ENCODE data around the gene GABPB1. TPM values are rescaled to one million over a fixed set of nuclear protein-coding genes. Genes with fewer than 3 reads are reported as not detected.

GABPB1 gene
- total RNA-seq, 1 experiment from 2014 or later = 45.0 TPM

DNA sequence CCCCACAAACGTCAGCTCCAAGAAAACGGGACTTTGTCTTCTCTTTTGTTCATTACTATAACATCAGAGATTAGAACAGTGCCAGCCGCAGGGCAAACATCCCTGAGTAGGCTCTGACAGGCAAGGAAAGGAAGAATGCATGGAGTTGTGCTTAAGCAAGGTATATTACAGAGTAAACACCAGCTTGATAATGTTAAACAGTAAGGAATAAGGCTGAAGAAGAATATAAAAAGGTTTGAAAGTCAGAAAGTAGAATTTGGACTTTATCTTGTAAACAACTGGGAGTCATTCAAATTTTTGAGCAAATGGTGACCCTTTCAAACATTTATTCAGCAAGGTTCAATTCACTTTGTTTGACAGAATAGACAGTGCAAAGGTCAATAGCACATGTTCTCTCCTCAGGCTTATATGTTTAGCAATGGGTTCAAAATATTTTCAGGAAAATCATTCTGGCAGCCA is 11.0 kb downstream of the GABPB1 start:
- Mint-ChIP-seq H3K4me1 (no peaks in the 10 kb centered on the region), H3K36me3 (ENCODE audit: insufficient read depth in 1 of 3, low read depth in 3 of 3) (peaks cover 4 to 12% (median 8%) of the 10 kb centered on the region in 3 experiments; a peak in 6 of 7 replicates), H3K27ac (no peak overlapping the region), H3K4me3 (no peak overlapping the region), H3K9me3 (no peaks in the 10 kb centered on the region), H3K27me3 (ENCODE audit: low read depth) (no peaks in the 10 kb centered on the region; the same call in 1 of the 2 replicates)
- no CpG with 5 or more reads among the region's 3 CpGs for WGBS (ENCODE audit: extremely low coverage, insufficient read length, low lambda C conversion rate)
- peaks cover 7% of the 10 kb centered on the region; the same call in 1 of the 2 replicates for H3K79me2 ChIP-seq (ENCODE audit: insufficient read depth, low read length)
- H3K14ac ChIP-seq (ENCODE audit: insufficient read depth, low read length) = no peak overlapping the region
- no peak overlapping the region for H3K27ac ChIP-seq (ENCODE audit: insufficient read length, low read depth, low read length)
- H2BK120ac ChIP-seq (ENCODE audit: low read depth, low read length, poor library complexity, severe bottlenecking) = no peak overlapping the region
- no peak overlapping the region for H2AFZ ChIP-seq (ENCODE audit: low read length)
- H4K5ac ChIP-seq (ENCODE audit: insufficient read length, low read depth, low read length) = no peak overlapping the region
- no peak overlapping the region for H3K56ac ChIP-seq (ENCODE audit: insufficient read length, low read depth, low read length)
- H3K27me3 ChIP-seq (ENCODE audit: insufficient read depth, low read length) = no peaks in the 10 kb centered on the region
- no peak overlapping the region for H3K18ac ChIP-seq (ENCODE audit: insufficient read length, low read depth, low read length)
- no peak overlapping the region for H2BK12ac ChIP-seq (ENCODE audit: insufficient read length, low read depth, low read length)
- H3K9me3 ChIP-seq (ENCODE audit: control insufficient read depth, low read depth, low read length) = no peaks in the 10 kb centered on the region
- no peak overlapping the region for H2BK15ac ChIP-seq (ENCODE audit: low read depth, low read length)
- no peak overlapping the region for H2BK20ac ChIP-seq (ENCODE audit: low read depth, low read length, poor library complexity, severe bottlenecking)
- H4K91ac ChIP-seq (ENCODE audit: insufficient read length, low read depth, low read length) = no peak overlapping the region
- H3K4me1 ChIP-seq (ENCODE audit: insufficient read depth, low read length) = no peaks in the 10 kb centered on the region
- no peak overlapping the region for H3K4me2 ChIP-seq (ENCODE audit: insufficient read depth, insufficient read length, low read length)
- H4K20me1 ChIP-seq (ENCODE audit: control insufficient read depth, insufficient read depth, insufficient read length) = no peaks in the 10 kb centered on the region
- H3K4ac ChIP-seq (ENCODE audit: low read depth, low read length) = no peak overlapping the region
- no peak overlapping the region for H3K23ac ChIP-seq (ENCODE audit: insufficient read length, low read depth, low read length)
- no peak overlapping the region for H3K9ac ChIP-seq (ENCODE audit: extremely low read depth, insufficient read length, low read length)
- no peak overlapping the region for H4K8ac ChIP-seq (replicated peaks; ENCODE audit: insufficient read length, low read depth, low read length)
- no peak overlapping the region for H2AK5ac ChIP-seq (ENCODE audit: insufficient read length, low read length)
- no peak overlapping the region for H2BK5ac ChIP-seq (ENCODE audit: insufficient read length, low read length)
- H3K79me1 ChIP-seq (ENCODE audit: insufficient read depth, low read depth, low read length, poor library complexity, severe bottlenecking) = peaks cover 4% of the 10 kb centered on the region
- no peak overlapping the region for H3T11ph ChIP-seq (ENCODE audit: low read length)
- no peak for DNase-seq
- H3K23me2 ChIP-seq (ENCODE audit: insufficient read length, low read depth, low read length, poor library complexity, severe bottlenecking) = no peaks in the 10 kb centered on the region
- TF ChIP-seq, protein P1, sequence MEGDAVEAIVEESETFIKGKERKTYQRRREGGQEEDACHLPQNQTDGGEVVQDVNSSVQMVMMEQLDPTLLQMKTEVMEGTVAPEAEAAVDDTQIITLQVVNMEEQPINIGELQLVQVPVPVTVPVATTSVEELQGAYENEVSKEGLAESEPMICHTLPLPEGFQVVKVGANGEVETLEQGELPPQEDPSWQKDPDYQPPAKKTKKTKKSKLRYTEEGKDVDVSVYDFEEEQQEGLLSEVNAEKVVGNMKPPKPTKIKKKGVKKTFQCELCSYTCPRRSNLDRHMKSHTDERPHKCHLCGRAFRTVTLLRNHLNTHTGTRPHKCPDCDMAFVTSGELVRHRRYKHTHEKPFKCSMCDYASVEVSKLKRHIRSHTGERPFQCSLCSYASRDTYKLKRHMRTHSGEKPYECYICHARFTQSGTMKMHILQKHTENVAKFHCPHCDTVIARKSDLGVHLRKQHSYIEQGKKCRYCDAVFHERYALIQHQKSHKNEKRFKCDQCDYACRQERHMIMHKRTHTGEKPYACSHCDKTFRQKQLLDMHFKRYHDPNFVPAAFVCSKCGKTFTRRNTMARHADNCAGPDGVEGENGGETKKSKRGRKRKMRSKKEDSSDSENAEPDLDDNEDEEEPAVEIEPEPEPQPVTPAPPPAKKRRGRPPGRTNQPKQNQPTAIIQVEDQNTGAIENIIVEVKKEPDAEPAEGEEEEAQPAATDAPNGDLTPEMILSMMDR (conservative IDR thresholded peaks at IDR 0.05) = no peak
